ENCODE results near the gene RAD23A. TPM values are rescaled to one million over a fixed set of nuclear protein-coding genes. Genes with fewer than 3 reads are reported as not detected.

RAD23A gene
- total and polyA plus RNA-seq, 9 of the 15 experiments (the other 6 are each of a cell fraction or from before 2014, with no cell fraction given) = 9.5 to 181 (median 101) TPM

DNA sequence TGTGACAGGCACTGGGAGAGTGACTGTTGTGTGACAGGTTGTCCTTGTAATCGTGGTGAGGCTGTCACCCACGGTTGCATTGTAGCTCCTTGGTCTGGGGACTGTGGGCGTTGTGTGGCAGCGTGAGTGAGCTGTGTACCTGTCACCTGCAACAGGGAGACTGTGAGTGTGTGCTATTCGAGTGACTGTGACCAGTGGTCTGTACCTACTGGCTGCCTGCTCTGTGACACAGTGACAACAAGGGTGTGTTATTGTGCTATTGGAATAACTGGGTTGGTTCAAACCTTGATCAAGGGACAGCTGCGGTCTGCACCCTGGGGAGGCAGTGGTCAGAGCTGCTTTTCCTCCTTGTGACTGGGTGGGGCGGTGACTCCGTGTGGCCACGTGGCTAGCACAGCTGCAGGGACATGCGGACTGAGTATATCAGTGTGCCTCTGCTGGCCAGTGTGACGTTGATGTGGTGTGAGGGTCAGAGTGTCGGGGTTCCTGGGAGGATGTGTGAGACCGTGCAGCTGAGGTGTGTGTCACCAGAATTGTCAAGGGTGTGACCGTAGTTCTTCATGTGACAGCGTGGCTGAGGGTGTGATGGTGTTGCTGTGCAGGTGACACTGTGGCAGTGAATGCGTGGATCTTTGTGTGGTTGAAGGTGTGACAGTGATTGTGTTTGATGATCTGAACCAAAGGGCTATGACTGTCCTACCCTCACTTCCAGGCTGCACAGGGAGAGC lies 39.6 kb downstream of the RAD23A start (continued):
- TF ChIP-seq, protein P1, sequence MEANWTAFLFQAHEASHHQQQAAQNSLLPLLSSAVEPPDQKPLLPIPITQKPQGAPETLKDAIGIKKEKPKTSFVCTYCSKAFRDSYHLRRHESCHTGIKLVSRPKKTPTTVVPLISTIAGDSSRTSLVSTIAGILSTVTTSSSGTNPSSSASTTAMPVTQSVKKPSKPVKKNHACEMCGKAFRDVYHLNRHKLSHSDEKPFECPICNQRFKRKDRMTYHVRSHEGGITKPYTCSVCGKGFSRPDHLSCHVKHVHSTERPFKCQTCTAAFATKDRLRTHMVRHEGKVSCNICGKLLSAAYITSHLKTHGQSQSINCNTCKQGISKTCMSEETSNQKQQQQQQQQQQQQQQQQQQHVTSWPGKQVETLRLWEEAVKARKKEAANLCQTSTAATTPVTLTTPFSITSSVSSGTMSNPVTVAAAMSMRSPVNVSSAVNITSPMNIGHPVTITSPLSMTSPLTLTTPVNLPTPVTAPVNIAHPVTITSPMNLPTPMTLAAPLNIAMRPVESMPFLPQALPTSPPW (CRISPR knock-in tag; IDR thresholded peaks at IDR 0.05) = peak; percentile 62; the same call in 1 of the 2 replicates
- no peak for TF ChIP-seq ZBED1 (IDR thresholded peaks at IDR 0.05)
- peak; percentile 74 for TF ChIP-seq BHLHE40 (IDR thresholded peaks at IDR 0.05; ENCODE audit: low read length)
- TF ChIP-seq SAFB (IDR thresholded peaks at IDR 0.05; ENCODE audit: borderline replicate concordance, low read depth, low read length) = no peak
- peak; percentile 61; the same call in 1 of the 2 replicates for TF ChIP-seq CREB1 (IDR thresholded peaks at IDR 0.05)
- TF ChIP-seq CREB1 (CRISPR knock-in tag; IDR thresholded peaks at IDR 0.05) = peak; percentile 81; the same call in 1 of the 2 replicates
- 0 out of 2 replicates have a peak, but pooled peaks have one; percentile 9 for TF ChIP-seq BCOR (IDR thresholded peaks at IDR 0.05)
- peak; percentile 76; the same call in 1 of the 2 replicates for TF ChIP-seq FOXP1 (CRISPR knock-in tag; IDR thresholded peaks at IDR 0.05)
- TF ChIP-seq SMAD4 (CRISPR knock-in tag; conservative IDR thresholded peaks at IDR 0.05) = 0 out of 2 replicates have a peak, but pooled peaks have one; percentile 23
- TF ChIP-seq FOXK2 (conservative IDR thresholded peaks at IDR 0.05 in 1 of 2, IDR thresholded peaks at IDR 0.05 in 1 of 2; ENCODE audit: low read depth in 2 of 2) = peak; percentile 87 to 92; a peak in 3 of 4 replicates
- TF ChIP-seq, protein P2, sequence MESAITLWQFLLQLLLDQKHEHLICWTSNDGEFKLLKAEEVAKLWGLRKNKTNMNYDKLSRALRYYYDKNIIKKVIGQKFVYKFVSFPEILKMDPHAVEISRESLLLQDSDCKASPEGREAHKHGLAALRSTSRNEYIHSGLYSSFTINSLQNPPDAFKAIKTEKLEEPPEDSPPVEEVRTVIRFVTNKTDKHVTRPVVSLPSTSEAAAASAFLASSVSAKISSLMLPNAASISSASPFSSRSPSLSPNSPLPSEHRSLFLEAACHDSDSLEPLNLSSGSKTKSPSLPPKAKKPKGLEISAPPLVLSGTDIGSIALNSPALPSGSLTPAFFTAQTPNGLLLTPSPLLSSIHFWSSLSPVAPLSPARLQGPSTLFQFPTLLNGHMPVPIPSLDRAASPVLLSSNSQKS (CRISPR knock-in tag; IDR thresholded peaks at IDR 0.05) = no peak
- TF ChIP-seq, protein P3, sequence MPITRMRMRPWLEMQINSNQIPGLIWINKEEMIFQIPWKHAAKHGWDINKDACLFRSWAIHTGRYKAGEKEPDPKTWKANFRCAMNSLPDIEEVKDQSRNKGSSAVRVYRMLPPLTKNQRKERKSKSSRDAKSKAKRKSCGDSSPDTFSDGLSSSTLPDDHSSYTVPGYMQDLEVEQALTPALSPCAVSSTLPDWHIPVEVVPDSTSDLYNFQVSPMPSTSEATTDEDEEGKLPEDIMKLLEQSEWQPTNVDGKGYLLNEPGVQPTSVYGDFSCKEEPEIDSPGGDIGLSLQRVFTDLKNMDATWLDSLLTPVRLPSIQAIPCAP (CRISPR knock-in tag; IDR thresholded peaks at IDR 0.05; ENCODE audit: borderline replicate concordance) = no peak
- peak; percentile 64 for TF ChIP-seq CBFA2T3 (IDR thresholded peaks at IDR 0.05)
- TF ChIP-seq CBFA2T2 (conservative IDR thresholded peaks at IDR 0.05) = peak; percentile 73
- TF ChIP-seq, protein P4, sequence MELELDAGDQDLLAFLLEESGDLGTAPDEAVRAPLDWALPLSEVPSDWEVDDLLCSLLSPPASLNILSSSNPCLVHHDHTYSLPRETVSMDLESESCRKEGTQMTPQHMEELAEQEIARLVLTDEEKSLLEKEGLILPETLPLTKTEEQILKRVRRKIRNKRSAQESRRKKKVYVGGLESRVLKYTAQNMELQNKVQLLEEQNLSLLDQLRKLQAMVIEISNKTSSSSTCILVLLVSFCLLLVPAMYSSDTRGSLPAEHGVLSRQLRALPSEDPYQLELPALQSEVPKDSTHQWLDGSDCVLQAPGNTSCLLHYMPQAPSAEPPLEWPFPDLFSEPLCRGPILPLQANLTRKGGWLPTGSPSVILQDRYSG (tag; conservative IDR thresholded peaks at IDR 0.05; ENCODE audit: low read depth) = peak; percentile 67; the same call in 1 of the 2 replicates
- TF ChIP-seq TEAD1 (CRISPR knock-in tag; IDR thresholded peaks at IDR 0.05) = peak in 1 of 2 experiments; percentile 69; a peak in 1 of 4 replicates
- TF ChIP-seq, protein P5, sequence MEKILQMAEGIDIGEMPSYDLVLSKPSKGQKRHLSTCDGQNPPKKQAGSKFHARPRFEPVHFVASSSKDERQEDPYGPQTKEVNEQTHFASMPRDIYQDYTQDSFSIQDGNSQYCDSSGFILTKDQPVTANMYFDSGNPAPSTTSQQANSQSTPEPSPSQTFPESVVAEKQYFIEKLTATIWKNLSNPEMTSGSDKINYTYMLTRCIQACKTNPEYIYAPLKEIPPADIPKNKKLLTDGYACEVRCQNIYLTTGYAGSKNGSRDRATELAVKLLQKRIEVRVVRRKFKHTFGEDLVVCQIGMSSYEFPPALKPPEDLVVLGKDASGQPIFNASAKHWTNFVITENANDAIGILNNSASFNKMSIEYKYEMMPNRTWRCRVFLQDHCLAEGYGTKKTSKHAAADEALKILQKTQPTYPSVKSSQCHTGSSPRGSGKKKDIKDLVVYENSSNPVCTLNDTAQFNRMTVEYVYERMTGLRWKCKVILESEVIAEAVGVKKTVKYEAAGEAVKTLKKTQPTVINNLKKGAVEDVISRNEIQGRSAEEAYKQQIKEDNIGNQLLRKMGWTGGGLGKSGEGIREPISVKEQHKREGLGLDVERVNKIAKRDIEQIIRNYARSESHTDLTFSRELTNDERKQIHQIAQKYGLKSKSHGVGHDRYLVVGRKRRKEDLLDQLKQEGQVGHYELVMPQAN (IDR thresholded peaks at IDR 0.05; ENCODE audit: borderline replicate concordance) = peak; percentile 90; the same call in 1 of the 2 replicates
- TF ChIP-seq PTRF (tag; IDR thresholded peaks at IDR 0.05) = no peak
- TF ChIP-seq CXXC5 (CRISPR knock-in tag; IDR thresholded peaks at IDR 0.05) = peak; percentile 55
- 0 out of 2 replicates have a peak, but pooled peaks have one; percentile 14 for TF ChIP-seq SMC3 (conservative IDR thresholded peaks at IDR 0.05; ENCODE audit: insufficient read depth, low read depth, low read length)
- TF ChIP-seq, protein P6, sequence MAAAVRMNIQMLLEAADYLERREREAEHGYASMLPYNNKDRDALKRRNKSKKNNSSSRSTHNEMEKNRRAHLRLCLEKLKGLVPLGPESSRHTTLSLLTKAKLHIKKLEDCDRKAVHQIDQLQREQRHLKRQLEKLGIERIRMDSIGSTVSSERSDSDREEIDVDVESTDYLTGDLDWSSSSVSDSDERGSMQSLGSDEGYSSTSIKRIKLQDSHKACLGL (CRISPR knock-in tag; IDR thresholded peaks at IDR 0.05; ENCODE audit: borderline replicate concordance, poor library complexity, severe bottlenecking) = peak; percentile 70

Data from K562 (cell line).